GM06990 (cell line): ENCODE data around the gene PDLIM4.

Source experiments
- DNase-seq: peaks from one replicate; pipeline ENCODE4 v3.0.0-alpha.2; 2011; ENCODE audit not compliant: insufficient read length; ENCODE audit errors: extremely low read depth
- H3K27me3 ChIP-seq: replicated peaks from 2 replicates; pipeline ENCODE4 v1.6.0; 2011; ENCODE audit warnings: low read length; ENCODE audit not compliant: control insufficient read depth, insufficient read depth
- H3K36me3 ChIP-seq: 2 replicates; pipeline ENCODE4 v1.5.1; 2011; ENCODE audit warnings: low read length; ENCODE audit not compliant: control insufficient read depth, insufficient read depth
- H3K4me3 ChIP-seq: replicated peaks from 2 replicates; pipeline ENCODE4 v1.5.1; 2011; ENCODE audit warnings: low read depth, mild to moderate bottlenecking, control low read depth, low read length
- TF ChIP-seq, protein P1 (sequence below): IDR thresholded peaks from 2 replicates; pipeline ENCODE4 v1.5.1; 2011; ENCODE audit warnings: low read length, control low read depth, mild to moderate bottlenecking, inconsistent platforms; ENCODE audit not compliant: insufficient read depth, poor library complexity, severe bottlenecking

The PDLIM4 gene

DNA sequence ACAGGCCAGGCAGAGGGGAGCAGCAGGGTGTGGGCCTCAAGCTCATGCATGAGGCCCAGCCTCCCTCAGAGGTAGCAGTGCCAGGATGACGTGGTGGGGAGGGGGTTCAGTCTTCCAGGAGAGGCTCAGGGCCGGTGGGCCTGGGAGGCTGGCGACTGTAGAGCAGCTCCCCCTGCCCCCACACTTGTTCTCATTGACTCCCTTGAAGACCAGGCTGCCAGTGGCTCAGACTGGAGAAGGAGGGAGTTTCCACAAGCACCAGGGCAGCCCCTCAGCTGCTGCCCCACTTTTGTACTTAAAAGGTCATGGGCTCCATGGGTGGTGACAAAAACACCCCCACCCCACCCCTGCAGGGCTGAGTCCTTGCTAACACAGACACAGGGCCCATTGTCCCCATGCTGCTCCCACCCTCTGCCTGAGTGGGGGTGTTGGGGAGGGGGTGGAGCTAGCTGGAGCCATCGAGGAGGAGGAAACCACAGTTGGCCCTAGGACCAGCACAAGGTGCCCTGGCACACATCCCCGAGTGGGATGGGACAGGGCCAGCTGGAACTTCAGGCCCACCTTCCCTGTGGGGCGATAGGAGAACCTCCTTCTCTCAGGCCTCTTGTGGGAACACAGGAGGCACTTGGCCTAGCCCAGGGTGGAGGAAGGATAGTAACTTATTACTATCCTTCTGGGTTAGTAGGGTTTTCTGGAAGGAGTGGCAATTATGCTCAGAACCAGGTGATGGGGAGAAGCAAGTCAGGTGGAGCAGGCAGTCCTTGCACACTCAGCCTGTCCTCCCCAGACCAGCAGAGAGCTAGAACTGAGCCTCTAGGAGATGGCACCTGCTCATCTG is 10.7 kb downstream of the PDLIM4 start:
- Histone ChIP-seq H3K36me3 (no peaks in the 10 kb centered on the region), H3K27me3 (no peaks in the 10 kb centered on the region; the same call in 1 of the 2 replicates)

DNA sequence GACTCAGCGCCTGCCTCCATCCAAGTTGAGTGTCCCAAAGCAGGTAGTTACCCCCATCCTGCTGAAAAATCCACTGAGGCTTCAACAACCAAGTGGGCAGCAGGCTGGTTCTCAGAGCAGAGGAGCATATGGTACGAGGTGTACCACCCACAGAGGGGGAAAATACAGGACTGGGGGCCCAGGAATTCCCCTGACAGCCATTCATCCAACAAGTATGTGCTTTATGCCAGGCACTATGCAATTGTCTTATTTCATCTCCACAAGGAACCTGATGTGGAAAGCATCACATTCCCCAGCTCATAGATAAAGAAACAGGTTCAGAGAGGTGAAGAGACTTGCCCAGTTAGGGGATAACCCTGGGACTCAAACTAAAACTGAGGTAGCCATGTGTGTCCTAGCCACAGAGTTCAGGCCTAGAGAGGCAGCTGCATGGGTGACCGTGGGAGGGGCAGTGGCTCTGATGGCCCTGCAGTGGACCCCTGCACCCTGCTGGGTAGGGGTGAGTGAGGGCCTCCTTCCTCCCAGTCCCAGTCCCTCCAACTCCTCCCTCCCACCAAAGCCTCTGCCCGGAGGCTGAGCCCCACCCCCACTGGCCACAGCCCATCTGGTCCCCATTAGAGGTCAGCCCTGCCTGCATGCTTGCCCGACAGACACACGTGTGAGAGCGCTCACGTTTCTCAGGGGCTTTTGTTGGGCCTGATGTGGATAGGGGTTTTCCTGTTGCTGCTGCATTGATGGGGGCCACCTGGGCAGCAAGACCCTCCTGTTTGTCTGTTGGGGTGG is 11.5 kb downstream of the PDLIM4 start:
- DNase-seq: peak; percentile 64
- Histone ChIP-seq H3K4me3 (no peak overlapping the region), H3K36me3 (no peaks in the 10 kb centered on the region), H3K27me3 (no peaks in the 10 kb centered on the region; the same call in 1 of the 2 replicates)
- TF ChIP-seq, protein P1, sequence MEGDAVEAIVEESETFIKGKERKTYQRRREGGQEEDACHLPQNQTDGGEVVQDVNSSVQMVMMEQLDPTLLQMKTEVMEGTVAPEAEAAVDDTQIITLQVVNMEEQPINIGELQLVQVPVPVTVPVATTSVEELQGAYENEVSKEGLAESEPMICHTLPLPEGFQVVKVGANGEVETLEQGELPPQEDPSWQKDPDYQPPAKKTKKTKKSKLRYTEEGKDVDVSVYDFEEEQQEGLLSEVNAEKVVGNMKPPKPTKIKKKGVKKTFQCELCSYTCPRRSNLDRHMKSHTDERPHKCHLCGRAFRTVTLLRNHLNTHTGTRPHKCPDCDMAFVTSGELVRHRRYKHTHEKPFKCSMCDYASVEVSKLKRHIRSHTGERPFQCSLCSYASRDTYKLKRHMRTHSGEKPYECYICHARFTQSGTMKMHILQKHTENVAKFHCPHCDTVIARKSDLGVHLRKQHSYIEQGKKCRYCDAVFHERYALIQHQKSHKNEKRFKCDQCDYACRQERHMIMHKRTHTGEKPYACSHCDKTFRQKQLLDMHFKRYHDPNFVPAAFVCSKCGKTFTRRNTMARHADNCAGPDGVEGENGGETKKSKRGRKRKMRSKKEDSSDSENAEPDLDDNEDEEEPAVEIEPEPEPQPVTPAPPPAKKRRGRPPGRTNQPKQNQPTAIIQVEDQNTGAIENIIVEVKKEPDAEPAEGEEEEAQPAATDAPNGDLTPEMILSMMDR: no peak

More for the DNA sequence above, 10.7 kb downstream of the PDLIM4 start:
- TF ChIP-seq, protein P1: no peak
- H3K4me3 ChIP-seq: no peak overlapping the region
- DNase-seq: no peak

DNA sequence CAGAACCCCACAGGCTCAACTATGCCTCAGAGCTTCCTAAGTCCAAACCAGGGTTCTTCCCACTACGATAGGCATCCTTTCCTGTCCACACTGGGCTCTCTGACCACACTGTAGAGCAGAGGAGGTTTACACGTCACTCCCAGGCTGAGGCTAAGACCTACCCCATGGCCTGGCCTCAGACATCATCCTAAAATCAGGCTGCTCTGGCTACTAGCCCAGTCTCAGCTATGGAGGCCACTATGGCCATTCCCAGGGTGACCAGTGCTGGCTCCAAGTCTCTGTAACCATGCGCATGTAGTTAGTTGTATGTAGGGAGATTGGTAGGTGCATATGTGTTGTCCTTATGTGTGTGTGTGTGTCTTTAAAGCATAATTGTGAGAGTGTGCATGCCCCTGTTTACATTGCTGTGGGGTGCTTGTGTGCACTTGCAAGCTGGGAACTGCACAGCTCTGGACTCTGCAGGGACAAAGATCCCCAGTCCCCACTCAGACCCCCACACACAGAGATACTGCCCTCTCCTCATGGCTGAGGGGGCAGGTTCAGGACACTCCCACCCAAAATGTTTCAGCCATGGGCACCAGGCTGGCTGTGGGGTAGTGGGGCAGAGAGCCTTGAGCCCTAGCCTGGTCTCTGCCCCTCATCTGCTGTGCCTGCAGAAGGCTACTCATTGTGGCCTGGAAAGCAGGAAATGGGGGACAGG is 12.3 kb downstream of the PDLIM4 start:
- no peaks in the 10 kb centered on the region; the same call in 1 of the 2 replicates for H3K27me3 ChIP-seq
- no peak for DNase-seq
- H3K36me3 ChIP-seq: no peaks in the 10 kb centered on the region
- H3K4me3 ChIP-seq: no peak overlapping the region
- TF ChIP-seq, protein P1: no peak

DNA sequence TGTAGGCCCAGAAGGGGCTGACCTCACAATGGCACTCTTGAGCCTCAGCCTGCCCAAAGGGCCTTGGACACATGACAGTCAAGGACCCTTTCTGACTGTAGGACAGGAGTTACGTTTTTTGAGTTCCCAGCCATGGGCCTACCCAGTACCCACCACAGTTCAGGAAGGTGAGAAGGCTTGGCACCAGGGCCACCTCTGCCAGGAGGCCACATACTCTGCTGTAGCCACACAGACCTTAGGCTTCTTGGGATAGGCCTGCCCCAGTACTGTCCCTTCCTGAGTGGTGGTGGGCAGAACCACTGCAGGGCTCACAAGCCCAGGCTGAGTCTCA is 12.8 kb downstream of the PDLIM4 start:
- H3K4me3 ChIP-seq: no peak overlapping the region
- H3K36me3 ChIP-seq: no peaks in the 10 kb centered on the region
- TF ChIP-seq, protein P1: no peak
- no peak for DNase-seq
- H3K27me3 ChIP-seq: no peaks in the 10 kb centered on the region; the same call in 1 of the 2 replicates

DNA sequence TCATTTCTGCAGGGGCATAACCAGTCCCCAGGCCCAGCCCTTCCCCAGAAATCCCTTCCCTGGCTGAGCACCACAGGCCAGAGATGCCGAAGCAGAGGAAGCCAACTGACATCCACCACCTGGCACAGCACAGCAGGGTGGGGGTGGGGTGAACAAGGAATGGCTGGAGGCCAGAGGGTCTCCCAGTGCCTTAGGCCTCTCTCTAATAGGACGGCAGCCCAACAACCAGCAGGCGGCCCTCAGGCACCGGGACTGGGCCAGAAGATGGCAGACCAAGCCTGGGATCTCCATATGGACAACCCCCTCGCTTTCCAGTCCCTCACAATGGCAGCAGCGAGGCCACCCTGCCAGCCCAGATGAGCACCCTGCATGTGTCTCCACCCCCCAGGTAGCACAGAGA is 13.2 kb downstream of the PDLIM4 start:
- no peak for DNase-seq
- Histone ChIP-seq H3K4me3 (no peak overlapping the region), H3K36me3 (no peaks in the 10 kb centered on the region), H3K27me3 (no peaks in the 10 kb centered on the region; the same call in 1 of the 2 replicates)
- TF ChIP-seq, protein P1: no peak
